ENCODE data around the gene RBBP4.

RBBP4 gene

GRCh38 chr1:32650248-32650751 is 708 bp upstream of the RBBP4 start, which contains the start of gene ZBTB8OS:
Gene ZBTB8OS, minus strand, starts transcription at chr1:32650550. Its CDS starts 21 bp downstream, at chr1:32650529.
- no peaks in the 10 kb centered on the region for H3K9me3 ChIP-seq (ENCODE audit: severe bottlenecking)
- peaks cover 13% of the 10 kb centered on the region for H3K4me1 ChIP-seq (ENCODE audit: insufficient read depth, poor library complexity, severe bottlenecking)
- ATAC-seq (ENCODE audit: low read depth) (peak; percentile 85), DNase-seq (ENCODE audit: low spot score) (peak; percentile 93)
- H3K27me3 ChIP-seq (ENCODE audit: insufficient read depth, poor library complexity, severe bottlenecking), result no peaks in the 10 kb centered on the region
- no peak for TF ChIP-seq CTCF (IDR thresholded peaks at IDR 0.05; ENCODE audit: poor library complexity, severe bottlenecking)
- H3K4me3 ChIP-seq (ENCODE audit: severe bottlenecking), result peak within 1 kb of the TSS; percentile 60
- H3K27ac ChIP-seq (ENCODE audit: poor library complexity, severe bottlenecking), result peak within 1 kb of the TSS; percentile 92
- H3K36me3 ChIP-seq (ENCODE audit: low read depth), result peaks cover 47% of the 10 kb centered on the region

GRCh38 chr1:32651461-32652073 is 559 bp downstream of the RBBP4 start:
- peak; percentile 4; the same call in 2 of the 3 replicates for ATAC-seq (ENCODE audit: low read depth)
- Histone ChIP-seq H3K36me3 (ENCODE audit: low read depth) (peaks cover 53% of the 10 kb centered on the region), H3K27me3 (ENCODE audit: insufficient read depth, poor library complexity, severe bottlenecking) (no peaks in the 10 kb centered on the region), H3K4me3 (ENCODE audit: severe bottlenecking) (peak overlapping the region; percentile 60), H3K4me1 (ENCODE audit: insufficient read depth, poor library complexity, severe bottlenecking) (peaks cover 13% of the 10 kb centered on the region), H3K27ac (ENCODE audit: poor library complexity, severe bottlenecking) (peak overlapping the region; percentile 92), H3K9me3 (ENCODE audit: severe bottlenecking) (no peaks in the 10 kb centered on the region)
- TF ChIP-seq CTCF (IDR thresholded peaks at IDR 0.05; ENCODE audit: poor library complexity, severe bottlenecking), result no peak
- peak; percentile 60 for DNase-seq (ENCODE audit: low spot score)

DNA sequence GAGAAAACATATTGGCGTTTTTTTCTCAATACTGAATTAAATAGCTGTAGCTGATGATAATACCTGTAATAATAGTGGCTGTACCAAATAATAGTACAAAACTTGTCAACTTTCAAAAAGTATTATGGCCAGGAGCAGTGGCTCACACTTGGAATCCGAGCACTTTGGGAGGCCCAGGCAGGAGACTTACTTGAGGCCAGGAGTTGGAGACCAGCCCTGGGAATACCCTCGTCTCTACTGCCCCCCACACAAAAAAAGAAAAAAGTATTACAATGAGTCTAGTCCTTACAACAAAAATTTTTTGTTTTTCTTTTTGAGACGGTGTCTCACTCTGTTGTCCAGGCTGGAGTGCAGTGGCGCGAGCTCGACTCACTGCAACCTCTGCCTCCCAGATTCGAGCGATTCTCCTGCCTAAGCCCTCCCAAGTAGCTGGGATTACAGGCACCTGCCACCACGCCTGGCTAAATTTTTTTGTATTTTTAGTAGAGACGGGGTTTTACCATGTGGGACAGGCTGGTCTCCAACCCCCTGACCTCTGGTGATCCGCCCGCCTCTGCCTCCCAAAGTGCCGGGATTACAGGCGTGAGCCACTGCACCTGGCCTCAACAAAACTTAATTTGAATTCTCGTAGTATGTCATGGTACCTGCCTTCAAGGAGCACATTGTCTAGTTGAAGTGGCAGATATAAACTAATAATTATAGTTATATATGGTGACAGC is 1.4 kb downstream of the RBBP4 start:
- DNase-seq (ENCODE audit: low spot score) (no peak), ATAC-seq (ENCODE audit: low read depth) (no peak)
- Histone ChIP-seq H3K4me3 (ENCODE audit: severe bottlenecking) (peak overlapping the region; percentile 60), H3K27me3 (ENCODE audit: insufficient read depth, poor library complexity, severe bottlenecking) (no peaks in the 10 kb centered on the region), H3K4me1 (ENCODE audit: insufficient read depth, poor library complexity, severe bottlenecking) (peaks cover 13% of the 10 kb centered on the region), H3K27ac (ENCODE audit: poor library complexity, severe bottlenecking) (peak overlapping the region; percentile 92), H3K9me3 (ENCODE audit: severe bottlenecking) (no peaks in the 10 kb centered on the region), H3K36me3 (ENCODE audit: low read depth) (peaks cover 61% of the 10 kb centered on the region)
- no peak for TF ChIP-seq CTCF (IDR thresholded peaks at IDR 0.05; ENCODE audit: poor library complexity, severe bottlenecking)

DNA sequence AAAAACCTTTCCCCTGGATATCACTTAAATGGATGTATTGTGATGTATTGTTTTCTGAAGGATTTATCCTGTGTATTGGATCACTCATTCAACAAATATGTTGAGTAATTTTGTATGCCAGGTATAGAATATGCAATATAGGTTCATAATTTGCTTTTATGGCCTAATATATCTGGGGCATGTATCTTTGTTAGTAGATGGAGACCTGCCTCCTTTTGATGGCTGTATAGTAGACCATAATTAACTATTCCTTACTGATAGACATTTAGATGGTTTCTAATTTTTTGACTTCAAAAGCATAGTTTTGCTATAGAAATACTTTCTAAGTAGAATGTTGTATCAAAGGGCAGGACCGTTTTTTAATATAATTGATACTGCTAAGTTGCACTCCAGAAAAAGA is 8.6 kb downstream of the RBBP4 start:
- H3K27me3 ChIP-seq (ENCODE audit: insufficient read depth, poor library complexity, severe bottlenecking), result no peaks in the 10 kb centered on the region
- H3K4me1 ChIP-seq (ENCODE audit: insufficient read depth, poor library complexity, severe bottlenecking), result no peaks in the 10 kb centered on the region
- no peak for ATAC-seq (ENCODE audit: low read depth)
- no peak for DNase-seq (ENCODE audit: low spot score)
- no peak overlapping the region for H3K4me3 ChIP-seq (ENCODE audit: severe bottlenecking)
- H3K36me3 ChIP-seq (ENCODE audit: low read depth), result peaks cover 94% of the 10 kb centered on the region
- no peak for TF ChIP-seq CTCF (IDR thresholded peaks at IDR 0.05; ENCODE audit: poor library complexity, severe bottlenecking)
- H3K9me3 ChIP-seq (ENCODE audit: severe bottlenecking), result peaks cover 2% of the 10 kb centered on the region
- H3K27ac ChIP-seq (ENCODE audit: poor library complexity, severe bottlenecking), result no peak overlapping the region
